Stimulated activated CD4-positive, alpha-beta T cell treated with anti-CD3 and anti-CD28 coated beads, TNF-alpha, amount 100 ng/mL, for 1 hour (primary cell): Measurements from ENCODE around the gene BHLHE23.

Experiments used
- DNase-seq, 3 donors: peaks; one replicate each; pipeline ENCODE4 v3.0.0-alpha.2; 2020; ENCODE audit warnings: low read depth in 3 of 3, low spot score in 1 of 3

Gene BHLHE23

GRCh38 chr20:62975812-62976508, 30.8 kb downstream of the BHLHE23 start:
- no peak for DNase-seq

GRCh38 chr20:62975251-62975760, 31.5 kb downstream of the BHLHE23 start:
- no peak for DNase-seq

DNA sequence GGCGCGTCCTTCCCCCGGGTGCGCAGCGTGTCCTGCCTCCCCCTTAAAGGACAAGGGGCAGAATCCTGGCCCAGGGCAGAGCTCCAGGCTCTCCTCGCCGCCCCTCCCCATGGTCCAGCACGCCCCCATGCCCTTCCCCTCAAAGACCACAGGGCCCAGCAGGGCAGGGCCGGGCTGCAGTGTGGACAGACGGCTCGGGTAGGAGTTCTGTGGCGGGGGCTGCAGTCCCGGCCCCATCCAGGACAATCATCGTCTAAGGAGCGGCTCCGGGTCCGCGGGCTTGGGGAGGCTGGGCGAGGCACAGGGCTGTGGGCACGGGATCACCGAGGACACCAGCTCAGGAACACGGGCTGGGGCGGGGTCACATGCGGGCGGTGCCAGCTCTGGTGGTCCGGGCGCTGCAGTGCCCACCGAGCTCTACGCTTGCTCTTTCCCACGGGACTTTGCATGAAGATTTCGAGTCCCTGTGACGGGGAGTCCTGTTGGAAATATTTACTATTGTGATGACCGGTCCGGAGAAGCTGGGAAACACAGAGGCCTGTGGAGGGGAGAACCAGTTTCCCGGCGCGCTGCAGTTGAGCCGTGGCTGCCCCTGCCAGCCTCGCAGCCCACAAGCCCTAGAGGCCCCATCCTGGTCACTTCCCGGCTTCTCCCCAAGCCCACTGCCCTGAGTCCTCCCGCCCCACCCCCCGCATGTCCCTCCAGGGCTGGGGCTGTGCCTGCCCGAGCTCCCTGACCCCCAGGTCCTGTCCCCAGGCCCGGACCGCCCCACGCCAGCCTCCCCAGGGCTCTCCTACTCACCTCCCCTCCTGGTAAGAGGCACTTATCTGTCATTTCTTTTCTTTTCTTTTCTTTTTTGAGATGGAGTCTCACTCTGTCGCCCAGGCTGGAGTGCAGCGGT, 33.7 kb downstream of the BHLHE23 start:
- DNase-seq = no peak

DNA sequence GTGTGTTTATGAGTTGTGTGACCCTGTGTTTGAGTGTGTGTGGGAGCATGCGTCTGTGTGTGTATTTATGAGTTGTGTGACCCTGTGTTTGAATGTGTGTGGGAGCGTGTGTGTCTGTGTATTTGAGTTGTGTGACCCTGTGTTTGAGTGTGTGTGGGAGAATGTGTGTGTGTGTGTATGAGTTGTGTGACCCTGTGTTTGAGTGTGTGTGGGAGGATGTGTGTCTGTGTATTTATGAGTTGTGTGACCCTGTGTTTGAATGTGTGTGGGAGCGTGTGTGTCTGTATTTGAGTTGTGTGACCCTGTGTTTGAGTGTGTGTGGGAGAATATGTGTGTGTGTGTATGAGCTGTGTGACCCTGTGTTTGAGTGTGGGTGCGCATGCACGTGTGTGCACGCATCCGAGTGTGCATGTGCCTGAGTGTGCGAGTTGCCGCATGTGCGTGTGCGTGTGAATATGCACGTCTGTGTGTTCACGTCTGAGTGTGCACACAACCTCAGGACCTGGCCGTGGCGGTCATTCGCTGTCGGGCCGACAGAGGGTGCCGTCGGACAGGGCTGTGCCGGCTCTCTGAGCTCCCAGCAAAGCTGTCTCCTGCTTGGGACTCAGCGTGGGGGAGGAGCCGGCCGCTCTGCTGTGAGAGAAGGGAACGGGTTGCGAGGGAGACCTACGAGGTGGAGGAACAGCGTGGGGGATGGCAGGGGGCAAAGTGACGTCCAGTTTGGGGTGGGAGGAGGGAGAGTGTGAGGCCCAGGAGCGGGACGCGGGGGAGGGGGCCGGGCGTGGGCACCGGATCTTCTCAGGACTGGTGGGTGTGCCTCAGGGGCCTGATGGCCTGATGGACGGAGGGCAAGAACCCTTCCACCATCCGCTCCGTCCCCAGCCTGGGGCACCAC, 34.6 kb downstream of the BHLHE23 start:
- DNase-seq = peak; percentile 42 to 79 (median 69)

- DNase-seq = no peak
These were observed 35.4 kb downstream of the BHLHE23 start for GRCh38 chr20:62971211-62971949.

DNA sequence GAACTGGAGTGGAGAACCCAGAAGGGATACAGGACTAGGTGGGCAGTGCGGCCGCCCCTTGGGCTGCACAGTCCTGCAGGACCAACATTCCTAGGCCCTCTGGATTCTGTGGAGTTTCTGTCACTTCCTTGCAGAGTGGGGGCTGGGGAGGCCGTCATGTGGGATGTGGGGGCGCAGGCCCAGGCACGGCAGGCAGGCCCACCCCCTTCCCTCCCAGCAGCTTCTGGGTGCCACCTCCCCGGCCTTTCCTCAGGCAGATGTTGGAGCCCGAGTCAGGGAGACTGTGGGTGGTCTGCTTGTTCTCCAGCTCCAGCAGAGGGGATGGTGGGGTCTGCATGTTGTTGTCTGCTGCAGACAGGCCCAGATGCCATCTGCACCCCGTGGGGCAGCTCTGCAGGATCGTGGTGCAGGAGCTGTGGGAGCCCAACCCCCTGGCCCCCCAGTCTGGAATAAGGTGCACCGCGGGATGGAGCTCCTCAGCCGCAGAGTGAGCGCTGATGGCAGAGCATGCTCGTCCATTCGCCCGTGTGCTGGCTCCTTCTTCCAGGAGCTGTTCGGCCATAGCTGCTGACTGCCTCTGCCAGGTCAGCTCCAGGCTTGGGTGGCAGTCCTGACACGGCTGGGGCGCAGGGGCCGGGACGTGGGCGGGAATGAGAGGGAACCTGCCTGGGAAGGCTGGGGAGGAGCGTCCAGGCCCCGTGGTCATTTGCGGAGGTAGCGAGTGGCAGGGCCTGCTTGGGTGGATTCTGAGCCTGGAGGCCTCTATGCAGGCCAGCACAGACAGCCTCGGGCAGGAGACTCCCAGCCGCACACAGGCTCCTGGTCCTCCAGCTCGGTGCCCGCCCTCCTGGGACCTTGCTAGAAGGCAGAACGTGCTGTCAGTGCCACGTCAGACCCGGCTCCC, 36.2 kb downstream of the BHLHE23 start:
- DNase-seq = no peak

DNA sequence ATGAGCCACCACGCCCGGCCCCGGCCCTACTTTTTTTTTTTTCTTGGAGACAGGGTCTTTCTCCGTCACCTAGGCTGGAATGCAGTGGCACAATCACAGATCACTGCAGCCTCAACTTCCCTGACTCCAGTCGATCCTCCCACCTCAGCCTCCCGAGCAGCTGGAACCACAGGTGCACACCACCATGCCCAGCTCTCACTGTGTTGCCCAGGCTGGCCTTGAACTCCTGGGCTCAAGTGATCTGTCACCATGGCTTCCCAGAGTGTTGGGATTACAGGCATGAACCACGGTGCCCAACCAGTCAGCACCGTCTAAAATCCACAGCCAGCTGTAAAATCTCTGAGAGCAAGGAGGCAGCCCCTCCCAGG, 36.8 kb downstream of the BHLHE23 start:
- DNase-seq = no peak

DNA sequence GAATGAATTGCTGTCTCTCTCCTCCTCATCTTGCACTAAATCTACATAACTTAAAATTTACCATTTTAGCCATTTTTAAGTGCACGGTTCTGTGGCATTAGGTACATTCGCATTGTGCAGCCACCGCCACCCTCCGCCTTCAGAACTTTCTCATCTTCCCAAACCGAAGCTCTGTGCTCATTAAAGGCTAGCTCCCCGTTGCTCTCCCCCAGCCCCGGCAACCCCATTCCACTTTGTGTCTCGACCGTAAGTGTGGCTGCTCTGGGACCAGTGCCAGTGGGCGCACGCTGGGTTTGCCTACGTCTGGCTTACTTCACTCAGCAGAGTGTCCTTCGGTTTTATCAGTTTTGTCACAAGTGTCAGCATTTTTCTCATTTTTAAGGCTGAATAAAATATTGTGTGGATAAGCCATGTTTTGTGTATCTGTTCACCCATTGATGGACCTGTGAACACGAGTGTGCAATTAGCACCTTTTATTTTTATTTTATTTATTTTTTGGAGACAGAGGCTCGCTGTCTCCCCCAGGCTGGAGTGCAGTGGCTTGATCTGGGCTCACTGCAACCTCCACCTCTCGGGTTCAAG, 37.5 kb downstream of the BHLHE23 start:
- DNase-seq = no peak

GRCh38 chr20:62968378-62969178, 38.2 kb downstream of the BHLHE23 start:
- DNase-seq = no peak

GRCh38 chr20:62967628-62968351, 39.0 kb downstream of the BHLHE23 start:
- DNase-seq = no peak

- DNase-seq = no peak
These were observed 39.6 kb downstream of the BHLHE23 start for GRCh38 chr20:62967149-62967501.

DNA sequence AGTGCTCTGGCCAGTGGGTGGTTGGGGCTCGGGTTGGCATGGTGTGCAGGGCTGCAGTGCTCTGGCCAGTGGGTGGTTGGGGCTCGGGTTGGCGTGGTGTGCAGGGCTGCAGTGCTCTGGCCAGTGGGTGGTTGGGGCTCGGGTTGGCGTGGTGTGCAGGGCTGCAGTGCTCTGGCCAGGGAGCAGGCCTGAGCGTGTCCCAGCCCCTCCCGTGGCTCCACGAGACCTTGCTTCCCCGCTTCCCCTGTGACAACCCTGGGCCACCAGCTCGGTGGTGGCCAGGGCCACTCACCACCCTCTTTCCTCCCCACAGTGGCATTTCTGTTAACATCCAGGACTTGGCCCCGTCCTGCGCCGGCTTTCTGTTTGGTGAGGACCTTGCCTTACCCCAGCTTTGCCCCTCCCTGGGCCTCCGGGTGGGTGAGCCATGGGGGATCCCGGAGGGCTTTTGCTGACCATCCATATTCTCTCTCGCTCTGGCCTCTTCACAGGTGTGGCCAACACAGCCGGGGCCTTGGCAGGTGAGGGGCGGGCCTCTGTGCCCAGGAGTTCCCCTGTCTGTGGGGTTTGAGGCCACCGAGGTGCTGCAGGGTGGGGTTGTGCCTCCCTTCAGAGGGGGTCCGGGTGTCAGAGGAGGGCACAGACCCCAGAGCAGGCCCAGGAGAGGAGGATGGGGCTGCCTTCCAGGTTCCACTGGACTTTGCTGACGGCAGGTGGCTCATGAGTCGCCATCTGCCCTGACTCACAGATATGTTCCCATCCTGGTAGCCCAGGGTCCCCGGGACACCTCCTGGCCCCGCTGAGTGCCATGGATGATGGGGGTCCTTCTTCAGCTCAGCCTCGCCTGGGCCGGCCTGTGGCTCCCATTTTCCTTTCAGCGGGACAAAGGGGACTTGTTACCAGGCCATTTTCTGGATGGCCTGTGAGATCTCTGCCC, 40.3 kb downstream of the BHLHE23 start:
- DNase-seq = no peak

DNA sequence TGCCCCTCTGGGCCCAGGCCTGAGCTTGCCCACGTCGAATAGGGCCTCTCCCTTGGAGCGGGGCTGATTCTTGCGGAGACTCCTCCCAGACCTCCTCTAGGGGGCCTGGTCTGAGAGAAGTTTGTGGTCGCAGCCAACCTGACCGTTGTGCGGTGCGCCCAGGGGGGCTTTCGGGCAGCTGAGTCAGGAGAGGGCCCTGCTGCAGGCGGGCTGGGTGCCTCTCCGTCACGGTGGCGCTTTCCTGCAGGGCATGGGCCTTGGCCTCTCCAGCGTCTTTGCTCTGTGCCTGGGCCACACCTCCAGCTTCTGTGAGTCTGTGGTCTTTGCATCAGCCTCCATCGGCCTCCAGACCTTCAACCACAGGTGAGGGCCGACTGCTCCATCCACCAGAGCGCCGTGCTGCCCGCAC, 41.4 kb downstream of the BHLHE23 start:
- no peak for DNase-seq

DNA sequence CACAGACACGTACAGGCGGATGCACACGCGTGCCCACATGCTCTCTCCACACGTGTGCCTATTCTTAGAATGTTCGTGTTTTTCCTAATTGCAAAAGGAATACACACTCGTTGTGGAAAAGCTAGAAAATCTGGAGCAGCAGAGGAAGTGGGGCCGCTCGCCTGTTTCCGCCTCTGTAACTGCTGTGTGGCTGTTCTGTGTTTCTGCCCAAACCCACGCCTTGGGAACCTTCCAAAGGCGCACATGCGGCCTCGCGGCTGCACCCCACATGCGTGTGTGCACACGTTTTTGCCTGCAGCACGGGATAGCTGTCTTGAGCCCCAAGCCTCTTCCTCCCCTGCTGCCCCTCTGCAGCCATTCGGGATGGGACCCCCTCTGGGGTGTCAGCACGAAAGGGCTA, 42.1 kb downstream of the BHLHE23 start:
- no peak for DNase-seq

GRCh38 chr20:62963614-62964397, 43.0 kb downstream of the BHLHE23 start:
- DNase-seq = no peak
